Endothelial cell (in vitro differentiated cells): Measurements from ENCODE around the gene FAM124A. TPM values are rescaled to one million over a fixed set of nuclear protein-coding genes. Genes with fewer than 3 reads are reported as not detected.

Source experiments
- DNase-seq: peaks from one replicate; pipeline ENCODE4 v3.0.0; 2021; ENCODE audit warnings: low spot score
- H3K27ac Mint-ChIP-seq: one replicate; pipeline ENCODE4 v1.8.0; 2021; ENCODE audit warnings: mixed read lengths, inconsistent platforms; ENCODE audit not compliant: unreplicated experiment
- H3K27me3 Mint-ChIP-seq: one replicate; pipeline ENCODE4 v1.8.0; 2021; ENCODE audit warnings: mild to moderate bottlenecking, moderate library complexity, mixed read lengths, inconsistent platforms; ENCODE audit not compliant: unreplicated experiment
- H3K36me3 Mint-ChIP-seq: one replicate; pipeline ENCODE4 v1.8.0; 2021; ENCODE audit warnings: mild to moderate bottlenecking, low read depth, mixed read lengths, inconsistent platforms; ENCODE audit not compliant: unreplicated experiment
- H3K4me1 Mint-ChIP-seq: one replicate; pipeline ENCODE4 v1.8.0; 2021; ENCODE audit warnings: mild to moderate bottlenecking, mixed read lengths, inconsistent platforms; ENCODE audit not compliant: unreplicated experiment
- H3K4me3 Mint-ChIP-seq: one replicate; pipeline ENCODE4 v1.8.0; 2021; ENCODE audit warnings: mild to moderate bottlenecking, mixed read lengths, inconsistent platforms; ENCODE audit not compliant: unreplicated experiment
- H3K9me3 Mint-ChIP-seq: one replicate; pipeline ENCODE4 v1.8.0; 2021; ENCODE audit warnings: mixed read lengths, inconsistent platforms; ENCODE audit not compliant: unreplicated experiment
- CTCF ChIP-seq: fragments of 200-600 bp; sonication (generic); IDR thresholded peaks from one replicate; pipeline ENCODE4 v1.5.0; 2021; ENCODE audit warnings: antibody characterized with exemption; ENCODE audit not compliant: unreplicated experiment
- total RNA-seq: library from RNA; stranded (reverse); fragmentation: NEBNext Ultra II Directional; extraction: Animal tissue kit (Norgen Biotek cat#: 25700); gene quantifications from one replicate; pipeline ENCODE4 v1.2.1, GENCODE V29; 2021; ENCODE audit not compliant: unreplicated experiment

FAM124A gene
- total RNA-seq, 1 donor from 2014 or later, result 4.9 TPM

- Mint-ChIP-seq H3K9me3 (no peaks in the 10 kb centered on the region), H3K27ac (no peak overlapping the region), H3K27me3 (peaks cover 2% of the 10 kb centered on the region), H3K36me3 (no peaks in the 10 kb centered on the region), H3K4me1 (no peaks in the 10 kb centered on the region), H3K4me3 (no peak overlapping the region)
- DNase-seq, result no peak
- no peak for TF ChIP-seq CTCF
Measured at GRCh38 chr13:51332566-51333361, 110.6 kb downstream of the FAM124A start.

- Mint-ChIP-seq H3K27me3 (peaks cover 2% of the 10 kb centered on the region), H3K9me3 (no peaks in the 10 kb centered on the region), H3K4me1 (no peaks in the 10 kb centered on the region), H3K36me3 (no peaks in the 10 kb centered on the region), H3K27ac (no peak overlapping the region), H3K4me3 (no peak overlapping the region)
- DNase-seq, result no peak
- TF ChIP-seq CTCF, result no peak
Measured at GRCh38 chr13:51333421-51333820, 111.2 kb downstream of the FAM124A start.

GRCh38 chr13:51333826-51334225, 111.6 kb downstream of the FAM124A start:
- no peak overlapping the region for H3K27ac Mint-ChIP-seq
- H3K9me3 Mint-ChIP-seq, result no peaks in the 10 kb centered on the region
- H3K4me3 Mint-ChIP-seq, result no peak overlapping the region
- H3K4me1 Mint-ChIP-seq, result no peaks in the 10 kb centered on the region
- TF ChIP-seq CTCF, result no peak
- no peaks in the 10 kb centered on the region for H3K36me3 Mint-ChIP-seq
- H3K27me3 Mint-ChIP-seq, result peaks cover 2% of the 10 kb centered on the region
- no peak for DNase-seq

Other genes starting within 250 kb of the FAM124A start
- gene C13orf42, start 111.1 kb upstream of the FAM124A start, total RNA-seq, result 0.21 TPM
- not detected for gene SERPINE3, start 117.3 kb downstream of the FAM124A start, total RNA-seq
- 45.0 TPM for gene INTS6, start 230.6 kb downstream of the FAM124A start, total RNA-seq